NT2/D1 (cell line): ENCODE data around the gene DNAJB6.

Experiments
- SUZ12 ChIP-seq: IDR thresholded peaks from 2 replicates; pipeline ENCODE4 v1.6.1; 2011; ENCODE audit not compliant: insufficient read length, insufficient read depth; ENCODE audit errors: extremely low read depth
- YY1 ChIP-seq: IDR thresholded peaks from 2 replicates; pipeline ENCODE4 v1.6.1; 2011; ENCODE audit not compliant: insufficient read length, insufficient read depth
- ZNF274 ChIP-seq: IDR thresholded peaks from 2 replicates; pipeline ENCODE4 v1.6.1; 2011; ENCODE audit warnings: mild to moderate bottlenecking, low read depth, low read length

DNA sequence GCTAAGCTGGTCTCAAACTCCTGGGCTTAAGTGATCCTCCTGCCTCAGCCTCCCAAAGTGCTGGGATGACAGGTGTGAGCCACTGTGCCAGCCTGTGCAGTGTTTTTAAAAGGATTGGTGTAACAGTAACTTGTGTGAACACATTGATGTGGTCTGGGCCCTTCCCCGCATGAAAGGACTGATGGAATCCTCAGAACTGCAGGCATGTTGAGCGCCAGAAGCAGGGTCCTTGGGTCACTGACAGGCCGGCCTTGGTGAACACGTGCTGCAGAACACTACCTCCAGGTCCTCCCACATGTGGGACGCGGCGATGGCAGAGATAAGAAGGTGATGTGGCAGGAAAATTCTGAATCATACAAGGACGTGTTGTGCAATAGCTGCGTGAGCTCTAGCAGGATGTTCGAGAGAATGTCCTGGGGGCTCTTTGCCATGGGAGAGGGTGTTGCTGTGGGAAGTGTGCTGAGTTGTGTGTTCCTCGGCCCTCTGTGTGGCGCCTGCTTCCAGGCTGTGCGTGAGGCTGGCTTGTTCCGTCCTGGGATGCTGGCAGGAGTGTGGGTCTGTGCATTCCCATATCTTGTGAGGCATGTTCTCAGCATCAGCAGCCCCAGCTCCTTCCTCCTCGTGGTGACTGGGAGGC is 68.2 kb downstream of the DNAJB6 start:
- TF ChIP-seq YY1 (no peak), ZNF274 (no peak), SUZ12 (no peak)
